HFFc6 (cell line): ENCODE results near the gene RHBDF1. TPM values are rescaled to one million over a fixed set of nuclear protein-coding genes. Genes with fewer than 3 reads are reported as not detected.

Experiments used
- DNase-seq: peaks from one replicate; pipeline ENCODE4 v3.0.0-alpha.2; 2018
- H3K27ac Mint-ChIP-seq: 2 replicates; pipeline ENCODE4 v1.8.0; 2020; ENCODE audit warnings: mild to moderate bottlenecking, mixed read lengths
- H3K27me3 Mint-ChIP-seq: 2 replicates; pipeline ENCODE4 v1.8.0; 2021; ENCODE audit warnings: mild to moderate bottlenecking, moderate library complexity, mixed read lengths; ENCODE audit not compliant: insufficient read depth
- H3K36me3 Mint-ChIP-seq: 2 replicates; pipeline ENCODE4 v1.8.0; 2021; ENCODE audit warnings: low read depth, mixed read lengths
- H3K4me1 Mint-ChIP-seq: 2 replicates; pipeline ENCODE4 v1.8.0; 2020; ENCODE audit warnings: low read depth, mixed read lengths
- H3K4me3 Mint-ChIP-seq: 2 replicates; pipeline ENCODE4 v1.8.0; 2020; ENCODE audit warnings: mild to moderate bottlenecking, moderate library complexity, mixed read lengths
- H3K9me3 Mint-ChIP-seq: 2 replicates; pipeline ENCODE4 v1.8.0; 2020; ENCODE audit warnings: mild to moderate bottlenecking, mixed read lengths
- CTCF ChIP-seq: fragments of 200-600 bp; sonication (generic); IDR thresholded peaks from 2 replicates; pipeline ENCODE4 v1.5.0; 2021; ENCODE audit warnings: antibody characterized with exemption, mild to moderate bottlenecking
- total RNA-seq, 6 experiments: library from RNA; stranded (reverse); fragmentation: NEBNext Ultra II Directional; extraction: Animal tissue kit (Norgen Biotek cat#: 25700); gene quantifications; 2 replicates in 1 of 6; 3 replicates in 5 of 6; pipeline ENCODE4 v1.2.3, GENCODE V29; 2021

Gene RHBDF1
- total RNA-seq, 6 experiments from 2014 or later, result 54.9 to 65.8 (median 60.0) TPM

DNA sequence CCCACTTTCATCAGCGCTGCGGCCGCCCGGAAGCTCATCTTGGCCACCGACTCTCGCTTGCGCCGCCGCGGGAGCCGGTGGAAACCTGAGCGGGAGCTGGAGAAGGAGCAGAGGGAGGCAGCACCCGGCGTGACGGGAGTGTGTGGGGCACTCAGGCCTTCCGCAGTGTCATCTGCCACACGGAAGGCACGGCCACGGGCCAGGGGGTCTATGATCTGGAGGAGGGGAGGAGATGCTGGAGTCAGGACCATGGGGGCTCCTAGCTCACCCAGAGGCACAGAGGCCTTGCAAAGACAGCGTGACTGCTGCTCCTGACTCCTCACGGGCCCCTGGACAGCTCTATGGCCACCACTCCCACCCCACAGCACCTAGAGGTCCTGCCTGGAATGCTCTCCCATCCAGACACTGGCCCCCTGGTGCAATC, 9.5 kb downstream of the RHBDF1 start:
- Mint-ChIP-seq H3K4me3 (no peak overlapping the region), H3K4me1 (peaks cover 22% of the 10 kb centered on the region), H3K27me3 (no peaks in the 10 kb centered on the region; the same call in none of the 2 replicates), H3K36me3 (peaks cover 12% of the 10 kb centered on the region), H3K9me3 (no peaks in the 10 kb centered on the region), H3K27ac (no peak overlapping the region)
- DNase-seq, result no peak
- TF ChIP-seq CTCF, result no peak

GRCh38 chr16:62283-62967, 10.0 kb downstream of the RHBDF1 start:
- no peak for TF ChIP-seq CTCF
- Mint-ChIP-seq H3K4me1 (peaks cover 21% of the 10 kb centered on the region), H3K4me3 (no peak overlapping the region), H3K27ac (no peak overlapping the region), H3K9me3 (no peaks in the 10 kb centered on the region), H3K36me3 (peaks cover 18% of the 10 kb centered on the region), H3K27me3 (no peaks in the 10 kb centered on the region; the same call in none of the 2 replicates)
- DNase-seq, result no peak

GRCh38 chr16:61879-62281, 10.6 kb downstream of the RHBDF1 start:
- H3K36me3 Mint-ChIP-seq, result peaks cover 20% of the 10 kb centered on the region
- no peak overlapping the region for H3K4me3 Mint-ChIP-seq
- no peak for TF ChIP-seq CTCF
- H3K4me1 Mint-ChIP-seq, result peaks cover 19% of the 10 kb centered on the region
- H3K27ac Mint-ChIP-seq, result no peak overlapping the region
- no peak for DNase-seq
- no peaks in the 10 kb centered on the region; the same call in none of the 2 replicates for H3K27me3 Mint-ChIP-seq
- H3K9me3 Mint-ChIP-seq, result no peaks in the 10 kb centered on the region

GRCh38 chr16:60929-61878, 11.2 kb downstream of the RHBDF1 start:
- no peak for TF ChIP-seq CTCF
- Mint-ChIP-seq H3K4me1 (peaks cover 17% of the 10 kb centered on the region), H3K9me3 (no peaks in the 10 kb centered on the region), H3K4me3 (no peak overlapping the region), H3K27ac (no peak overlapping the region), H3K27me3 (no peaks in the 10 kb centered on the region; the same call in none of the 2 replicates), H3K36me3 (peaks cover 20% of the 10 kb centered on the region)
- no peak for DNase-seq

DNA sequence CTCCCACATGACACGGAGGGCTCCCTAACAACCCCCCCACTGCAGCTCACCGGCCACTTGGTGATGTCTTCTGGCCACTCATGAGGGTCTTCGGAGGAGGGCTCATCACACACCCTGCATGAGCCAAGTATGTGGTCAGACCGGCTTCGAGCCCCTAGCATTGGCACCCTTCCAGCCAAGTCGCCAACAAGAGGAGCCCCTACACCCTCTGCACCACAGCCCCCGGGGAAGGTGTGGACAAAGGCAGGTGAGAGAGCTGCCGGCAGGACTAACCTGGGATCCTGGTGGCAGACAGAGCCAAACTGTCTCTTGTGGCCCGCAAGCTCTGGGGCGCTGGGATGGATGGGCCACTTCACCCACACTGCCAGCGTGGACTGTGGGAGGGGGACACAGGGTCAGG, 12.3 kb downstream of the RHBDF1 start:
- Mint-ChIP-seq H3K27me3 (peaks cover 2% of the 10 kb centered on the region), H3K9me3 (no peaks in the 10 kb centered on the region), H3K36me3 (peaks cover 20% of the 10 kb centered on the region), H3K4me1 (peaks cover 8% of the 10 kb centered on the region), H3K4me3 (no peak overlapping the region), H3K27ac (no peak overlapping the region)
- no peak for TF ChIP-seq CTCF
- no peak for DNase-seq
